Glutamatergic neuron (in vitro differentiated cells): Measurements from ENCODE around the gene RNF13. TPM values are rescaled to one million over a fixed set of nuclear protein-coding genes. Genes with fewer than 3 reads are reported as not detected.

Experiments
- DNase-seq: peaks from one replicate; pipeline ENCODE4 v3.0.0; 2022
- H3K27ac Mint-ChIP-seq: one replicate; pipeline ENCODE4 v1.8.0; 2020; ENCODE audit warnings: mild to moderate bottlenecking, mixed read lengths, inconsistent platforms; ENCODE audit not compliant: unreplicated experiment
- H3K27me3 Mint-ChIP-seq: one replicate; pipeline ENCODE4 v1.8.0; 2020; ENCODE audit warnings: mild to moderate bottlenecking, moderate library complexity, mixed read lengths, inconsistent platforms; ENCODE audit not compliant: unreplicated experiment
- H3K36me3 Mint-ChIP-seq: one replicate; pipeline ENCODE4 v1.8.0; 2020; ENCODE audit warnings: mild to moderate bottlenecking, mixed read lengths, inconsistent platforms; ENCODE audit not compliant: unreplicated experiment
- H3K4me1 Mint-ChIP-seq: one replicate; pipeline ENCODE4 v1.8.0; 2020; ENCODE audit warnings: mild to moderate bottlenecking, low read depth, mixed read lengths, inconsistent platforms; ENCODE audit not compliant: unreplicated experiment
- H3K4me3 Mint-ChIP-seq: one replicate; pipeline ENCODE4 v1.8.0; 2020; ENCODE audit warnings: mild to moderate bottlenecking, mixed read lengths, inconsistent platforms; ENCODE audit not compliant: unreplicated experiment
- H3K9me3 Mint-ChIP-seq: one replicate; pipeline ENCODE4 v1.8.0; 2020; ENCODE audit warnings: mild to moderate bottlenecking, moderate library complexity, mixed read lengths, inconsistent platforms; ENCODE audit not compliant: unreplicated experiment
- CTCF ChIP-seq: fragments of 200-600 bp; sonication (generic); IDR thresholded peaks from one replicate; pipeline ENCODE4 v1.5.0; 2021; ENCODE audit not compliant: partially characterized antibody, unreplicated experiment
- total RNA-seq: library from RNA; stranded (reverse); fragmentation: NEBNext Ultra II Directional; extraction: Animal tissue kit (Norgen Biotek cat#: 25700); gene quantifications from one replicate; pipeline ENCODE4 v1.2.1, GENCODE V29; 2021; ENCODE audit not compliant: unreplicated experiment

The RNF13 gene
- total RNA-seq, 1 donor from 2014 or later = 29.0 TPM

GRCh38 chr3:150000641-150001040 lies 187.6 kb downstream of the RNF13 start:
- Mint-ChIP-seq H3K27ac (no peak overlapping the region), H3K36me3 (peaks cover 10% of the 10 kb centered on the region), H3K27me3 (no peaks in the 10 kb centered on the region), H3K9me3 (peaks cover 4% of the 10 kb centered on the region), H3K4me1 (no peaks in the 10 kb centered on the region), H3K4me3 (no peak overlapping the region)
- DNase-seq = no peak
- TF ChIP-seq CTCF = no peak

GRCh38 chr3:150005243-150006112 lies 192.5 kb downstream of the RNF13 start:
- no peaks in the 10 kb centered on the region for H3K27me3 Mint-ChIP-seq
- H3K4me3 Mint-ChIP-seq = no peak overlapping the region
- no peak for DNase-seq
- H3K27ac Mint-ChIP-seq = no peak overlapping the region
- no peaks in the 10 kb centered on the region for H3K4me1 Mint-ChIP-seq
- H3K36me3 Mint-ChIP-seq = peaks cover 6% of the 10 kb centered on the region
- no peak for TF ChIP-seq CTCF
- H3K9me3 Mint-ChIP-seq = peaks cover 4% of the 10 kb centered on the region

- H3K36me3 Mint-ChIP-seq = peaks cover 15% of the 10 kb centered on the region
- peaks cover 3% of the 10 kb centered on the region for H3K27me3 Mint-ChIP-seq
- H3K27ac Mint-ChIP-seq = no peak overlapping the region
- TF ChIP-seq CTCF = no peak
- H3K4me1 Mint-ChIP-seq = no peaks in the 10 kb centered on the region
- H3K9me3 Mint-ChIP-seq = peaks cover 2% of the 10 kb centered on the region
- no peak overlapping the region for H3K4me3 Mint-ChIP-seq
- no peak for DNase-seq
Measured at GRCh38 chr3:150006794-150007193, 193.8 kb downstream of the RNF13 start.

Other genes with a start within 250 kb of the RNF13 start
- gene WWTR1, start 155.2 kb upstream of the RNF13 start, total RNA-seq = 2.3 TPM
- gene COMMD2, start 60.7 kb upstream of the RNF13 start, total RNA-seq = 60.8 TPM
- not detected for gene ANKUB1, start 20.7 kb upstream of the RNF13 start, total RNA-seq
- gene PFN2, start 157.7 kb downstream of the RNF13 start, total RNA-seq = 364 TPM